Epithelial cell of prostate (primary cell): ENCODE measurements around the gene VGLL4.
"Not testable (repeated sequence)": the region's sequence is repeated elsewhere in the genome, so short reads cannot be mapped to it uniquely, and the experiment has no call there.

Experiments
- DNase-seq: peaks from one replicate; pipeline ENCODE4 v3.0.0-alpha.2; 2011; ENCODE audit warnings: low read depth, low spot score
- H3K27ac ChIP-seq: fragments of 450-650 bp; 2 replicates; pipeline ENCODE4 v1.5.1; 2017; ENCODE audit warnings: mild to moderate bottlenecking

The VGLL4 gene

GRCh38 chr3:11643605-11644087 lies at the start of gene VGLL4:
VGLL4 (minus strand) TSS chr3:11643915; CDS start chr3:11643518, 397 bp downstream.
- H3K27ac ChIP-seq = peak within 1 kb of the TSS; percentile 86
- DNase-seq = no peak

GRCh38 chr3:11692532-11692813 lies 48.8 kb upstream of the VGLL4 start:
- DNase-seq = no peak

GRCh38 chr3:11691767-11692531 lies 48.2 kb upstream of the VGLL4 start:
- no peak for DNase-seq
- H3K27ac ChIP-seq = peak overlapping the region; percentile 30

More at GRCh38 chr3:11692532-11692813, 48.8 kb upstream of the VGLL4 start:
- no peak overlapping the region for H3K27ac ChIP-seq

GRCh38 chr3:11690863-11691766 lies 47.4 kb upstream of the VGLL4 start:
- DNase-seq = no peak
- H3K27ac ChIP-seq = peak overlapping the region; percentile 30

- H3K27ac ChIP-seq = no peak overlapping the region
- DNase-seq = no peak
Measured at GRCh38 chr3:11689749-11690148, 46.0 kb upstream of the VGLL4 start.

- not testable (repeated sequence) for DNase-seq, H3K27ac ChIP-seq
Measured at GRCh38 chr3:11684980-11685379, 41.3 kb upstream of the VGLL4 start.

- no peak for DNase-seq
- no peak overlapping the region for H3K27ac ChIP-seq
Measured at GRCh38 chr3:11680509-11680908, 36.8 kb upstream of the VGLL4 start.

GRCh38 chr3:11679964-11680363 lies 36.2 kb upstream of the VGLL4 start:
- DNase-seq = no peak
- H3K27ac ChIP-seq = no peak overlapping the region

GRCh38 chr3:11672363-11672762 lies 28.6 kb upstream of the VGLL4 start:
- no peak overlapping the region for H3K27ac ChIP-seq
- DNase-seq = no peak

GRCh38 chr3:11671648-11672100 lies 28.0 kb upstream of the VGLL4 start:
- no peak for DNase-seq

GRCh38 chr3:11668243-11669235 lies 24.8 kb upstream of the VGLL4 start:
- DNase-seq = no peak
- H3K27ac ChIP-seq = no peak overlapping the region

More at GRCh38 chr3:11671648-11672100, 28.0 kb upstream of the VGLL4 start:
- no peak overlapping the region for H3K27ac ChIP-seq

GRCh38 chr3:11665331-11665730 lies 21.6 kb upstream of the VGLL4 start:
- H3K27ac ChIP-seq = no peak overlapping the region
- no peak for DNase-seq

GRCh38 chr3:11662392-11662990 lies 18.8 kb upstream of the VGLL4 start:
- H3K27ac ChIP-seq = no peak overlapping the region
- DNase-seq = no peak

- H3K27ac ChIP-seq = no peak overlapping the region
- no peak for DNase-seq
Measured at GRCh38 chr3:11661827-11662226, 18.1 kb upstream of the VGLL4 start.

GRCh38 chr3:11661052-11661656 lies 17.4 kb upstream of the VGLL4 start:
- H3K27ac ChIP-seq = no peak overlapping the region
- no peak for DNase-seq

- DNase-seq = no peak
- no peak overlapping the region for H3K27ac ChIP-seq
Measured at GRCh38 chr3:11660242-11660641, 16.5 kb upstream of the VGLL4 start.

- no peak for DNase-seq
- H3K27ac ChIP-seq = no peak overlapping the region
Measured at GRCh38 chr3:11658180-11658579, 14.5 kb upstream of the VGLL4 start.

- no peak for DNase-seq
- no peak overlapping the region for H3K27ac ChIP-seq
Measured at GRCh38 chr3:11655196-11655928, 11.6 kb upstream of the VGLL4 start.
